ENCODE results near the gene ICA1.

ICA1 gene

GRCh38 chr7:8220376-8221100 lies 41.4 kb downstream of the ICA1 start:
- H3K4me3 ChIP-seq (ENCODE audit: severe bottlenecking): no peak overlapping the region
- H3K4me1 ChIP-seq (ENCODE audit: insufficient read depth, poor library complexity, severe bottlenecking): no peaks in the 10 kb centered on the region
- DNase-seq (ENCODE audit: low spot score): no peak
- H3K9me3 ChIP-seq (ENCODE audit: severe bottlenecking): no peaks in the 10 kb centered on the region
- no peak for ATAC-seq (ENCODE audit: low read depth)
- TF ChIP-seq CTCF (IDR thresholded peaks at IDR 0.05; ENCODE audit: poor library complexity, severe bottlenecking): no peak
- no peaks in the 10 kb centered on the region for H3K27me3 ChIP-seq (ENCODE audit: insufficient read depth, poor library complexity, severe bottlenecking)
- H3K27ac ChIP-seq (ENCODE audit: poor library complexity, severe bottlenecking): no peak overlapping the region
- no peaks in the 10 kb centered on the region for H3K36me3 ChIP-seq (ENCODE audit: low read depth)

GRCh38 chr7:8217200-8218068 lies 44.5 kb downstream of the ICA1 start:
- Histone ChIP-seq H3K27ac (ENCODE audit: poor library complexity, severe bottlenecking) (no peak overlapping the region), H3K36me3 (ENCODE audit: low read depth) (no peaks in the 10 kb centered on the region), H3K4me3 (ENCODE audit: severe bottlenecking) (no peak overlapping the region), H3K4me1 (ENCODE audit: insufficient read depth, poor library complexity, severe bottlenecking) (no peaks in the 10 kb centered on the region), H3K9me3 (ENCODE audit: severe bottlenecking) (no peaks in the 10 kb centered on the region), H3K27me3 (ENCODE audit: insufficient read depth, poor library complexity, severe bottlenecking) (no peaks in the 10 kb centered on the region)
- ATAC-seq (ENCODE audit: low read depth): 0 out of 3 replicates have a peak, but pooled peaks have one; percentile 29
- peak; percentile 84 for TF ChIP-seq CTCF (IDR thresholded peaks at IDR 0.05; ENCODE audit: poor library complexity, severe bottlenecking)
- no peak for DNase-seq (ENCODE audit: low spot score)

- Histone ChIP-seq H3K27me3 (ENCODE audit: insufficient read depth, poor library complexity, severe bottlenecking) (no peaks in the 10 kb centered on the region), H3K36me3 (ENCODE audit: low read depth) (no peaks in the 10 kb centered on the region), H3K27ac (ENCODE audit: poor library complexity, severe bottlenecking) (no peak overlapping the region), H3K9me3 (ENCODE audit: severe bottlenecking) (no peaks in the 10 kb centered on the region), H3K4me1 (ENCODE audit: insufficient read depth, poor library complexity, severe bottlenecking) (no peaks in the 10 kb centered on the region), H3K4me3 (ENCODE audit: severe bottlenecking) (no peak overlapping the region)
- no peak for TF ChIP-seq CTCF (IDR thresholded peaks at IDR 0.05; ENCODE audit: poor library complexity, severe bottlenecking)
- ATAC-seq (ENCODE audit: low read depth) (no peak), DNase-seq (ENCODE audit: low spot score) (no peak)
Measured at GRCh38 chr7:8216334-8216690, 45.7 kb downstream of the ICA1 start.

GRCh38 chr7:8215648-8216333 lies 46.2 kb downstream of the ICA1 start:
- no peaks in the 10 kb centered on the region for H3K4me1 ChIP-seq (ENCODE audit: insufficient read depth, poor library complexity, severe bottlenecking)
- no peak for TF ChIP-seq CTCF (IDR thresholded peaks at IDR 0.05; ENCODE audit: poor library complexity, severe bottlenecking)
- H3K27ac ChIP-seq (ENCODE audit: poor library complexity, severe bottlenecking): no peak overlapping the region
- DNase-seq (ENCODE audit: low spot score): no peak
- H3K36me3 ChIP-seq (ENCODE audit: low read depth): no peaks in the 10 kb centered on the region
- ATAC-seq (ENCODE audit: low read depth): no peak
- no peaks in the 10 kb centered on the region for H3K27me3 ChIP-seq (ENCODE audit: insufficient read depth, poor library complexity, severe bottlenecking)
- no peak overlapping the region for H3K4me3 ChIP-seq (ENCODE audit: severe bottlenecking)
- H3K9me3 ChIP-seq (ENCODE audit: severe bottlenecking): no peaks in the 10 kb centered on the region

Measured in RWPE2 (cell line).